H9 (cell line): ENCODE results near the gene CHD9. TPM values are rescaled to one million over a fixed set of nuclear protein-coding genes. Genes with fewer than 3 reads are reported as not detected.

Experiments used
- DNase-seq: peaks from one replicate; pipeline ENCODE4 v3.0.0-alpha.2; 2017
- H2AFZ ChIP-seq: one replicate; pipeline ENCODE4 v1.6.1; 2013; ENCODE audit warnings: mild to moderate bottlenecking, low read length, control low read depth, moderate library complexity
- H2AK5ac ChIP-seq: 2 replicates; pipeline ENCODE4 v1.6.1; 2013; ENCODE audit warnings: low read length, control low read depth, mixed read lengths; ENCODE audit not compliant: insufficient read length
- H2BK120ac ChIP-seq: one replicate; pipeline ENCODE4 v1.6.1; 2013; ENCODE audit warnings: low read depth, mild to moderate bottlenecking, low read length, control low read depth, inconsistent platforms; ENCODE audit not compliant: poor library complexity, severe bottlenecking
- H2BK12ac ChIP-seq: 2 replicates; pipeline ENCODE4 v1.6.1; 2013; ENCODE audit warnings: low read length, control low read depth, mixed read lengths, low read depth; ENCODE audit not compliant: insufficient read length
- H2BK15ac ChIP-seq: 2 replicates; pipeline ENCODE4 v1.6.1; 2013; ENCODE audit warnings: low read depth, low read length, control low read depth
- H2BK20ac ChIP-seq: one replicate; pipeline ENCODE4 v1.6.1; 2013; ENCODE audit warnings: low read depth, mild to moderate bottlenecking, low read length, control low read depth, inconsistent platforms; ENCODE audit not compliant: poor library complexity, severe bottlenecking
- H2BK5ac ChIP-seq: 2 replicates; pipeline ENCODE4 v1.6.1; 2013; ENCODE audit warnings: low read length, control low read depth, mixed read lengths; ENCODE audit not compliant: insufficient read length
- H3K14ac ChIP-seq: 2 replicates; pipeline ENCODE4 v1.6.1; 2013; ENCODE audit warnings: low read length, control low read depth; ENCODE audit not compliant: insufficient read depth
- H3K18ac ChIP-seq: 2 replicates; pipeline ENCODE4 v1.6.1; 2013; ENCODE audit warnings: low read depth, mild to moderate bottlenecking, mixed read lengths, low read length, control low read depth; ENCODE audit not compliant: insufficient read length
- H3K23ac ChIP-seq: 2 replicates; pipeline ENCODE4 v1.6.1; 2013; ENCODE audit warnings: low read length, control low read depth, mixed read lengths, low read depth; ENCODE audit not compliant: insufficient read length
- H3K23me2 ChIP-seq: 2 replicates; pipeline ENCODE4 v1.6.1; 2013; ENCODE audit warnings: low read depth, mild to moderate bottlenecking, mixed read lengths, low read length, control low read depth; ENCODE audit not compliant: insufficient read length, poor library complexity, severe bottlenecking
- H3K27ac ChIP-seq: 2 replicates; pipeline ENCODE4 v1.5.1; 2013; ENCODE audit warnings: low read length, control low read depth, mixed read lengths, low read depth; ENCODE audit not compliant: insufficient read length
- H3K27me3 ChIP-seq: 2 replicates; pipeline ENCODE4 v1.6.1; 2013; ENCODE audit warnings: low read length, control low read depth, inconsistent platforms; ENCODE audit not compliant: insufficient read depth
- H3K4ac ChIP-seq: 2 replicates; pipeline ENCODE4 v1.6.1; 2013; ENCODE audit warnings: low read depth, mild to moderate bottlenecking, control low read depth, inconsistent platforms, low read length, moderate library complexity
- H3K4me1 ChIP-seq: 2 replicates; pipeline ENCODE4 v1.6.1; 2013; ENCODE audit warnings: low read length, control low read depth, inconsistent platforms; ENCODE audit not compliant: insufficient read depth
- H3K4me2 ChIP-seq: 2 replicates; pipeline ENCODE4 v1.6.1; 2013; ENCODE audit warnings: low read length, control low read depth, mixed read lengths; ENCODE audit not compliant: insufficient read length, insufficient read depth
- H3K56ac ChIP-seq: 2 replicates; pipeline ENCODE4 v1.6.1; 2013; ENCODE audit warnings: low read depth, mild to moderate bottlenecking, mixed read lengths, low read length, control low read depth; ENCODE audit not compliant: insufficient read length
- H3K79me1 ChIP-seq: 2 replicates; pipeline ENCODE4 v1.6.1; 2013; ENCODE audit warnings: low read depth, mild to moderate bottlenecking, moderate library complexity, low read length, control low read depth, inconsistent platforms; ENCODE audit not compliant: insufficient read depth, poor library complexity, severe bottlenecking
- H3K79me2 ChIP-seq: 2 replicates; pipeline ENCODE4 v1.6.1; 2013; ENCODE audit warnings: low read length, control low read depth, inconsistent platforms; ENCODE audit not compliant: insufficient read depth
- H3K9ac ChIP-seq: 2 replicates; pipeline ENCODE4 v1.6.1; 2013; ENCODE audit warnings: low read length, control low read depth, mixed read lengths; ENCODE audit not compliant: insufficient read length; ENCODE audit errors: extremely low read depth
- H3K9me3 ChIP-seq: one replicate; pipeline ENCODE4 v1.6.1; 2013; ENCODE audit warnings: low read depth, low read length, inconsistent platforms; ENCODE audit not compliant: control insufficient read depth
- H3T11ph ChIP-seq: one replicate; pipeline ENCODE4 v1.6.1; 2013; ENCODE audit warnings: mild to moderate bottlenecking, low read length, control low read depth, inconsistent platforms
- H4K20me1 ChIP-seq: one replicate; pipeline ENCODE4 v1.6.1; 2013; ENCODE audit not compliant: control insufficient read depth, insufficient read length, insufficient read depth
- H4K5ac ChIP-seq: 2 replicates; pipeline ENCODE4 v1.6.1; 2013; ENCODE audit warnings: low read depth, mild to moderate bottlenecking, mixed read lengths, low read length, control low read depth; ENCODE audit not compliant: insufficient read length
- H4K8ac ChIP-seq: replicated peaks from 2 replicates; pipeline ENCODE4 v1.6.1; 2013; ENCODE audit warnings: low read length, control low read depth, mixed read lengths, low read depth; ENCODE audit not compliant: insufficient read length
- H4K91ac ChIP-seq: 2 replicates; pipeline ENCODE4 v1.6.1; 2013; ENCODE audit warnings: low read depth, mild to moderate bottlenecking, moderate library complexity, mixed read lengths, low read length, control low read depth; ENCODE audit not compliant: insufficient read length
- H3K27ac Mint-ChIP-seq, 3 experiments: 2 replicates in 2 of 3; 3 replicates in 1 of 3; pipeline ENCODE4 v1.8.0; 2020 to 2021; ENCODE audit warnings: mixed read lengths in 3 of 3, mild to moderate bottlenecking in 1 of 3, moderate library complexity in 1 of 3
- H3K27me3 Mint-ChIP-seq: 2 replicates; pipeline ENCODE4 v1.8.0; 2021; ENCODE audit warnings: low read depth, mild to moderate bottlenecking, moderate library complexity, mixed read lengths
- H3K36me3 Mint-ChIP-seq, 3 experiments: 2 replicates in 2 of 3; 3 replicates in 1 of 3; pipeline ENCODE4 v1.8.0; 2020 to 2021; ENCODE audit warnings: low read depth in 3 of 3, mixed read lengths in 3 of 3; ENCODE audit not compliant: insufficient read depth in 1 of 3
- H3K4me1 Mint-ChIP-seq, 2 experiments: 2 replicates each; pipeline ENCODE4 v1.8.0; 2020; ENCODE audit warnings: mixed read lengths in 2 of 2
- H3K4me3 Mint-ChIP-seq, 2 experiments: 2 replicates in 1 of 2; 3 replicates in 1 of 2; pipeline ENCODE4 v1.8.0; 2020 to 2021; ENCODE audit warnings: mild to moderate bottlenecking in 2 of 2, mixed read lengths in 2 of 2, moderate library complexity in 1 of 2
- H3K9me3 Mint-ChIP-seq, 2 experiments: 2 replicates in 1 of 2; 3 replicates in 1 of 2; pipeline ENCODE4 v1.8.0; 2020; ENCODE audit warnings: mild to moderate bottlenecking in 2 of 2, mixed read lengths in 2 of 2, moderate library complexity in 1 of 2
- CTCF ChIP-seq: fragments of 200-600 bp; sonication (generic); conservative IDR thresholded peaks from 3 replicates; pipeline ENCODE4 v1.8.0; 2021; ENCODE audit warnings: antibody characterized with exemption, mild to moderate bottlenecking
- WGBS: extraction: QIAGEN DNeasy Blood & Tissue Kit; methylation state at CpG from one replicate; pipeline ENCODE4 v1.1.7; 2013; ENCODE audit warnings: missing lambda C conversion rate, low lambda C conversion rate, mixed read lengths; ENCODE audit not compliant: insufficient read length; ENCODE audit errors: extremely low coverage; 5-methylcytosine and 5-hydroxymethylcytosine counted together
- total RNA-seq: library from RNA; stranded (reverse); gene quantifications from 2 replicates; pipeline ENCODE4 v1.2.1, GENCODE V29; 2021

The CHD9 gene
- total RNA-seq, 1 experiment from 2014 or later, result 46.2 TPM

GRCh38 chr16:53024045-53024444 is 30.7 kb upstream of the CHD9 start:
- Histone ChIP-seq H2BK12ac (no peak overlapping the region), H2AFZ (no peak overlapping the region), H3K4me2 (no peak overlapping the region), H4K20me1 (no peaks in the 10 kb centered on the region), H2BK20ac (no peak overlapping the region), H3K9me3 (no peaks in the 10 kb centered on the region), H3K23me2 (no peaks in the 10 kb centered on the region), H3K79me2 (no peaks in the 10 kb centered on the region), H3K79me1 (no peaks in the 10 kb centered on the region), H3K18ac (no peak overlapping the region), H4K5ac (no peak overlapping the region), H3K4me1 (no peaks in the 10 kb centered on the region), H3K4ac (no peak overlapping the region), H2AK5ac (no peak overlapping the region), H4K8ac (no peak overlapping the region), H4K91ac (no peak overlapping the region), H3K27ac (no peak overlapping the region), H3K9ac (no peak overlapping the region), H2BK5ac (no peak overlapping the region), H2BK120ac (no peak overlapping the region), H3K27me3 (no peaks in the 10 kb centered on the region), H3K23ac (no peak overlapping the region), H3K56ac (no peak overlapping the region), H2BK15ac (no peak overlapping the region), H3T11ph (no peak overlapping the region), H3K14ac (no peak overlapping the region)
- Mint-ChIP-seq H3K36me3 (peaks cover 0 to 1% (median 0%) of the 10 kb centered on the region in 3 experiments; a peak in 1 of 7 replicates), H3K9me3 (no peaks in the 10 kb centered on the region), H3K4me1 (peaks cover 6 to 8% of the 10 kb centered on the region in 2 experiments; a peak in 1 of 4 replicates), H3K4me3 (no peak overlapping the region; a peak in 1 of 5 replicates), H3K27me3 (peaks cover 1% of the 10 kb centered on the region; the same call in 1 of the 2 replicates), H3K27ac (no peak overlapping the region)
- DNase-seq, result no peak
- no peak for TF ChIP-seq CTCF
- no CpG with 5 or more reads among the region's 4 CpGs for WGBS
